Left renal cortex interstitium (tissue), 4 donors: ENCODE measurements around the gene UFSP2. TPM values are rescaled to one million over a fixed set of nuclear protein-coding genes. Genes with fewer than 3 reads are reported as not detected.
"Not testable (repeated sequence)": the region's sequence is repeated elsewhere in the genome, so short reads cannot be mapped to it uniquely, and the experiment has no call there.

ENCODE experiments used
- DNase-seq, 4 donors: peaks; one replicate each; pipeline ENCODE4 v3.0.0-alpha.2; 2013; ENCODE audit warnings: low read depth in 4 of 4, low spot score in 2 of 4, missing footprints in 1 of 4
- polyA plus RNA-seq, 4 donors: library from polyadenylated mRNA; unstranded; fragments of 120-200 nt; gene quantifications; one replicate each; pipeline ENCODE4 v1.2.1, GENCODE V29; 2013; ENCODE audit not compliant: insufficient read length in 4 of 4

UFSP2 gene
- polyA plus RNA-seq, 4 donors: 56.5 to 89.3 (median 72.2) TPM

DNA sequence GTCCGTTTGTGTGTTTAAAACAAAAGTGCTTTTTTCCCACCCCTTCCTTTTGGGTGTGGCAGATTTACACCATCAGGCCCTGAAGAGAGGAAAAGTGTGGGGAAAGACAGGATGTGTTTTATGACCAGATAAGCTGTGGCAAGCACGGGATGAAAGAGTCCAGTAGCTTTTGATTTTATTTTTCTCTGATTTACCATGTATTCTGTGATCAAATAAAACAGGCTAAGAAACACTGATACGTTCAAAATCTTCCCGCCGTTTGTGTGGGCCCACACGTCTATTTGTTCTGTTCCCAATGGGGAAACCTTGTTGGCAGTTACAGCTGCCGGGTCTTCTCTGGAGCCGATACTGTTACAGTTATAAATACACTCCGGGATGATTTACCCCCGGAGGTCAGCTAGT, 40.8 kb downstream of the UFSP2 start:
- DNase-seq: no peak

DNA sequence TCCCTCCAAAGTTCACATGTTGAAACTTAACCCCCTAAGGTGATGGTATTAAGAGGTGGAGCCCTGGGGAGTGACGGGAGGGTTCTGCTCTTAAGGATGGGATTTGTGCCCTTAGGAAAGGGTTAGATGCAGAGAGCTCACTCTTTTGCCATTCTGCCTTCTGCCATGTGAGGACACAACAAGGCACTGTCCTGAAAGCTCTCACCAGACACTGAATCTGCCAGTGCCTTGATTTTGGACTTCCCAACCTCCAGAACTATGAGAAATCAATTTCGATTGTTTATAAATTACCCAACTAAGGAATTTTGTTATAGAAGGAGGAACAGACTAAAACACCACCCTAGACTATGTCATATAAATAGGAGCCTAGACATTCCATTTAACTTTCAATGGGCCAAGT, 41.7 kb downstream of the UFSP2 start:
- DNase-seq: no peak

DNA sequence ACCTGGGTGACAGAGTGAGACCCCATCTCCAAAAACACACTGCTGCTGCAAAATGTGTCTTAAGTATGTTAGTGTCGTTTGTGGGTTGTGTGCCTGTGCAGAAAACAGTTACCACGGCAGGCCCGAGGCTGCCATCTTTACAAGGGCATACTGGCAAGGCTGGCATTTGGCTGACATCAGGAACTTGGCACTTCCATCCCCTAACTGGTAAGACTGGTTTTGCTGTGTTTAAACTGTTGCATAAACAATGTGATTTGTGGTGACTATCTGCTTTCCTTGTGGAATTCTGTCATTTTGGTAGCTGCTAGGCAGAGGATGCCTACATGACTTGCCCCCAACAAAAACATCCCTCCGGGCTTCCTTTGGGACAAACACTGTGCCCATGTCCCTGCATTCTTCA, 42.3 kb downstream of the UFSP2 start:
- no peak for DNase-seq

DNA sequence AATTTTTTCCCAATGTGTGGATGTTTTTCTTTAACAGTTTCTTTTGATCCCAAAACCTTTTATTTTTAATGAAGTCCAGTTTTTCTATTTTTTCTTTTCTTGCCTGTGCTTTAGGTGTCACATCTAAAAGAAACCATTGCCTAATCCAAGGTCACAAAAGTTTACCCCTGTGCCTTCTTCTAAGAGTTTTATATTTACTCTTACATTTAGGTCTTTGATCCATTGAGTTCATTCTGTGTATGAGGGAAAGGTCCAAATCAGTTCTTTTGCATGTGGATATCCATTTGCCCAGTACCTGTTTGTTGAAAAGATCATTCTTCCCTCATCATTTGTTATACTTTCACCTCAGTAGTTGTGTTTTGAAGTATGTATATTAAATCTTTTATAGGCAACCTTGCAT, 43.0 kb downstream of the UFSP2 start:
- DNase-seq: no peak

DNA sequence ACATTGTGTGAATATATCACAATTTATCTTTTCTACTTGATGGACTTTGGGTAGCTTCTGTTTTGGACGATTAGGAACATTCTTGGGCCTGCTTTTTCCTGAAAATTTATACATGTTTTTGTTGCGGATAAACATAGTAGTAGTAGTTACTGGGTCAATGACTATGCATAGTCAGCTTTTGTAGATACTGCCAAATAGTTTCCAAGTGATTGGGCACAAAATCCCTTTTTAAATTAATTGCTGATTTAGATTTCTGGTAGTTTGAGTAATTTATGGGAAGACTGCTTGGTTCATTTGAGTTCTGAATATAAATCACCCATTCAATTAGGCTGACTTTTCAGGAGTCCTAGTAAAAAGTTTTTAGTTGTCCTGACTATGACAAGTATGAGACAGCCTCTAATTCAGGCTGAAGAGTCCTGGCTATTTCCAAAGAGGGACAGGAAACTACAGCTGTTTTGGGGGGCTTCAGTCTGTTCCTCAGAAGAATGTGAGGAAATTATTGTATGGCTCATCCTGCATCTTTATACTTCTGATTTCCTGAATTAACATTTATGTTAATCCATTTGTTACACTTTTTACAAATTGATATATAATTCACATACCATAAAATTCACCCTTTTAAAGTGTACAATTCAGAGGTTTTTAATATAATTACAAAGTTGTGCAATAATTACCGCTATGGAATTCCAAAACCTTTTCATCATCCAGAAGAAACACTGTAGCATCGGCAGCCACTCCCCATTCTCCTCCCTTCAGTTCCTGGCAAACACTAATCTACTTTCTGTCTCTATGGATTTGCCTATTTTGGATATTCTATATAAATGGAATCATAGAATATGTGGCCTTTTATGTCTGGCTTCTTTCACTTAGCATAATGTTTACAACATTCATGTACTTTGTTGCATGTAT, 44.2 kb downstream of the UFSP2 start:
- no peak for DNase-seq

DNA sequence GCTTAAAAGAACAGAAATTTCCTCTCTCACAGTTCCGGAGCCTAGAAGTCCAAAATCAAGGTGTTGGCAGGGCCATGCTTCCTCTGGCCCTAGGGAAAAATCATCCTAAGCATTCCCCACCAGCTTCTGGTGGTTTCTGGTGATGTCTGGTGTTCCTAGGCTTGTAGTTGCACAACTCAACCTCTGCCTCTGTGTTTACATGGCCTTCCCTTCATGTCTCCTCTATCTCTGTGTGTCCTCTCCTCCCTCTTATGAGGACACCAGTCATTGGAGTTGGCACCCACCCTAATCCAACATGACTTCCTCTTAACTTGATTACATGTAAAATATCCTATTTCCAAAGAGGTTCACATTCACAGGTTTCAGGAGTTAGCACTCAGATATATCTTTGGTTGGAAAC, 45.4 kb downstream of the UFSP2 start:
- no peak for DNase-seq

DNA sequence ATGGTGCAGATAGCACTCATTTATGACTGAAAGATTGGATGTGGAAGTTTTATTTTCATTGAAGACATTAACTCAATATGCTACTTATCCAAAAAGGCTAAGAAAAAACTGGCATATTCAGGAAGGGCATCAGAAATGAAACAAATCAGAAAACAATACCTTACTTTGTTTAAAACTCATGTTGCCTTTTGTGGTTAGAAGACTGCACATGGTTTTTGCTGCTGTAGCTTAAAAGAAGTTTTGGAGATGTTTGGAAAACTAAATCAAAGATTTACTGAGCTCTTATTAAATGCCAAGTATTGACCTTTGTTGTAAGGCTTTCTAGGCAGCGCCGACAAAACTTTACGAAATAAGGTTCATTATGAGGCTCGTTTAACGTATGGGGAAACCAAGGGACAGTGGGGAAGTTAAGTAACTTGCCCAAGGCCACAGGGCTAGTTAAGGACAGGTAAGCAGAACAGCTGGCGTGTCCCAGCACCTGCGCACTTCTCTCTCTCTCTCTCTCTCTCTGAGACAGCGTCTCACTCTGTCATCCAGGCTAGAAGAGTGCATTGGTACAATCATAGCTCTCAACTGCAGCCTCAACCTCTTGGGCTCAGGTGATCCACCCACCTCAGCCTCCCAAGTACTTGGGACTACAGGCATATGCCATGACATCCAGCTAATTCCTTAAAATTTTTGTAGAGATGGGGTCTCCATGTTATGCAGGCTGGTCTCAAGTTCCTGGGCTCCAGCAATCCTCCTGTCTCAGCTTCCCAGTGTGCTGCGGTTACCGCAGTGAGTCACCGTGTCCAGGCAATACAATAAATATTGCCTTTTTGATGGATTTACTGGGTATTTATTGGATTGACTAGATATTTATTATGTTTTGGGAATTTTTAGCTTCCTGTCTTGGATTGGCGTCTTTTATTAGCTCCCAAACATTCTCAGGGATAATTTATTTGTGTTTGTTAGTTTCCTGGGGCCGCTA, 46.2 kb downstream of the UFSP2 start:
- DNase-seq: no peak

DNA sequence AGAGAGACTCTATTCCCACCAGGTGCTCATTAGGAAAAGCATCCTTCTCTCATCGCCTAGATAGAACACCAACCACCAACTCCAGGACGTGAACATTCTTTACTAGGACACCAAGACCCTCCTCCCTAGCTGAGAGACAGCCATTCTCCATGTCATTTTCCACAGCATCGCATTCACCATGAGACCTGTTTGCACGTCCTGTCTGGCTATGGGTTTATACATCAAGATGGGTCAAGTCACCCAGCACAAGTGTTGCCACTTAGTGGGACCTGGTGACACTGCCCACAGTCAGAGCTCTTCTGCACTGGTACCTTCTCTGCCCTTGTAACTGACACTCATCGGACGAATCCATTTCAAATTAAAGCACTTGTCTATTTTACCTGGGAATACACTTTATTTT, 47.5 kb downstream of the UFSP2 start:
- DNase-seq: no peak

DNA sequence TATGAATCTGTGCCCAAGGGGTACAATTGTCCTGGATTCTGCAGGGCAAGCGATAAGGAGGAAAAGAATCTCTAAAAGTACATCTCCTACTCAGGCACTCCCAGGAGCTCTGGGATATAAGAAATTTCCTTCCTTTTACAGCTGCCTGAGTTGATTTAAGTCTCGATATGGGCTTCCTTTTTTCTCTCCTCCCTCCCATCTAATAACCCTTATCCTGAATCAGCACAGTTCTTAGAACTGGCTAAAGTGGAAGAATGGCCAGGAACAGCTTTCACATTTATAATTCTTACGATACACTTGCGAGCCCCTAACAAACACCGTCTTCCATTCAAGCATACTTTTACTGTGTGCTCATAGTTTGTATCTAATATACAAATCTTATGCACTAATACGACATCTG, 51.2 kb downstream of the UFSP2 start:
- DNase-seq: no peak

DNA sequence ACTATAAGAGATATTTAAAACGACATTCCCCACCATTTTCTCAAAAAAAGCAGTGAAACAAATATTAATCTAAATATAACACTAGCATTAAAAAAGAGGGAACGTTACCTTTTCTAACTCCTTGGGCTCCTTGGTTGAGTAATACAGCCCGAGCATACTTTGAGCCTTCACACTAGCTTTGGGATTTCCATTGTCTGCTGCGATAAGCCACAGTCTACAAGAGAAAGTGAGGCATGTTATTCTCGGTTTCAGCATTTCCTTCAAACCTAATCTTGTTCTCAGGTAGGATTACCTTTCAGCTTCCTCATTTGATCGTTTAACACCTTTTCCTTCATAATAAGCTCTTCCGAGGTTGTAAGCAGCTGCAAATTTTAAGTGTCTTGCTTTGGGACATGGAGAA, 51.7 kb downstream of the UFSP2 start:
- DNase-seq: no peak

DNA sequence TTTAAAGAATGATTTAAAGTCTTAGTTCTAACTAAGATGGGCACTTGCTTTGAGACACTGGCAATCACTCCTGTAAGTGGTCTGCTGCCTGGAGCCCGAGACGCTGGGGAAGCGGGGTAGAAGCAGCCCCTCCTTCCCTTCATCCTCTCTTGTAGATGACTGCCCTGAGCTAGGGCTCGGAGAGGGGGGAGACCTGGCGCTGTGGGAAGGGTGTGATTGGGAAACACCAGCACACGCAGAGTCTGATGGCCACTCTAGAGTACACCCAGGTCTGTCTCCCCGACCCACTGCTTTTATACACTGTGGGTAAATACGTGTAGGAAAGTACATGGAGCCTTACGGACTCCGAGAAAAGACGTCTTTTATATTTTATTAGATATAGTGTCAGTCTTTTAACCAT, 54.1 kb downstream of the UFSP2 start:
- no peak for DNase-seq

DNA sequence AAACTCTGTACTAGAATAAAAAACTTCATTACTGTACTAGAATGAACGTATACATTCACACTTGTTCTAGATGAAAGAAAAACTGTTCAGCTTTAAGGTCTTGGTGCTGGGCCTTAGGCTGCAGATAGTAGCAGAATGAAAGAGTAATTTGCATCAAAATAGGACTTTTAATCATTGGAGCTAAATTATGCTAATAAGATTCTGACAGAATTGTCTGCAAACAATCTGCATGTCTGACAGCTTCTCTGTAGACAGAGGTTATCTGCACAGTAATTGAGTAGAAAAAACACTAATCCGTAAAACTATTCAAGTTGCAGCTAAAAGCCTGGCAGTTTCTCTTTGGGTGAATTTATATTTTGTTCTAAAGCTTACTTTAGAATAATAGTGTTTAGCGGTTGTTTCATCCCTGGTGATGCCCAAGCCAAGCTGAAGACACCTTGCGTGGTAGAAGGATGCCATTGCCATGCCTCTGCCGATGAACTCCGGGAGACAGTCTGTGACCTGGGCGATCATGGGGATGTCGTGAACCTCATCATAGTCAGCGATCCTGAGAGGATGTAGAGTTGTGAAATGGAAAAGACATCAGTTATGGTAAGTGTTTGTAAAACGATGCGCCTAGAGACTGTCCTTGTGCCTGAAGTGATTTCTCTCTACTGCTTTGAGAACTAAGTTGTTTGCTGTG, 55.4 kb downstream of the UFSP2 start:
- DNase-seq: no peak

DNA sequence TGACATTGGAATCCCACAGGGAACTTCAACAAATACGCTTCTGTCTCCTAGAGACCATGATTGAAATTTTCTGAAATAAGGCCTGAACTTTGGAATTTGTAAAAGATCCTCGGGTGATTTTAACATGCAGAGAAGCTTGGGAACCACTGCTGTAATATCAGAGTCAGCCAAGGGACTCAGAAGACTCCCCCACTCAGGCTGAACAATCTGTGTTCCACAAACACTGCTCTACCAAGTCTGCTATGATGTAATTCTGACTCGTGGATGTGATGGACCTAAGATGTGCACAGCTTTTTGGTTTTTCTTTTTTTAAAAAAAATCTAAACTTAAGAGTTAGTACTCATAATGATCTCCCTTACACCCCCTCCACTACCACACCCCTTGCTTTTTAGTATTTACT, 56.0 kb downstream of the UFSP2 start:
- no peak for DNase-seq

DNA sequence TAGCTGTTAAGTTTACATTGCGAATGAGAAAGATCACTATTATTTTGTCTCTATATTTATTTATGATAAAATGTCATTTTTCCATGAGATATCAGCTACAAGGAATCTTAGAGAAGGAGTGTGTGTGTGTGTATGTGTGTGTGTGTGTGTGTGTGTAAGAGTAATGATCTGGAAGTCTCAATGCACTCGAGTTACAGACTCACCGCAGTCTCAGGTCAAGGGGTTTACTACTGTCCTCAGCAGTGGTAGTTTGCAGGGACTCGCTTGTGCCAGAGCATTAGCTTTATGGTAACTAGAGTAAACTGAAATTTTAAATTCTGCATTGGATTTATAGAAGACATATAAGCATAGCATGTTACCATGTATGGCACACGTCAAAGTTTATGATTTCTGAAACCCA, 60.9 kb downstream of the UFSP2 start:
- DNase-seq: no peak

DNA sequence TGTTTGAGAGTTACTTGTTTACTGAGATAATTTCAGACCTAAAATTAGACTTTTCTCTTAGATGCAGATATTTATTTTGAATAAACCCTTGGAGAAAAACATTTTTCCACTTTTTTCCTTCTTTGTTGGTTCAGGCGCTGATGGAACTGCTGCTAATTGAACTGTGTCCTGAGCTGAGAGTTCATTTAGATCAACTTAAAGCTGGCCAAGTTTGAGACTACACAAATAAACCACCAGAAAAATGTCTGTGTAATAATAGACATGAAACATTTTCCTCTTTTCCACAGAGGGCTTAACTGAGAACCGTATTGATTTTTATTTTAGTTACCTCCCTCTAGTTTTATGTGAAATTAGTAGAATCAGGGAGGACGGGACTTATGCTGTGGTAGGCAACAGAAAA, 62.5 kb downstream of the UFSP2 start:
- no peak for DNase-seq

DNA sequence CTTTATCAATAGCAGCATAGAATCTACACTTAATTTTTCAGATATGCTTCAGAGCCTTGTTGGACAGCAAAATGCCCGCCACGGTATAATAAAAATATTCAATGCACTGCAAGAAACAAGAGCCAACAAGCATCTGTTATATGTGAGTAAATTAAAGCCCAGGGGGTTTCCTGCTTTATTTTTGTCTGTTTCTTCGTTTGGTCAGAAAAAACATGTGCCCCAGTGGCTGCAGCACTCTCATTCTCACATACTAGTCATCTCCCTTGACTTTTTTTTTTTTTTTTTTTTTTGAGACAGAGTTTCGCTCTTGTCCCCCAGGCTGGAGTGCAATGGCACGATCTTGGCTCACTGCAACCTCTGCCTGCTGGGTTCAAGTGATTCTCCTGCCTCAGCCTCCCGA, 63.2 kb downstream of the UFSP2 start:
- DNase-seq: not testable (repeated sequence)

DNA sequence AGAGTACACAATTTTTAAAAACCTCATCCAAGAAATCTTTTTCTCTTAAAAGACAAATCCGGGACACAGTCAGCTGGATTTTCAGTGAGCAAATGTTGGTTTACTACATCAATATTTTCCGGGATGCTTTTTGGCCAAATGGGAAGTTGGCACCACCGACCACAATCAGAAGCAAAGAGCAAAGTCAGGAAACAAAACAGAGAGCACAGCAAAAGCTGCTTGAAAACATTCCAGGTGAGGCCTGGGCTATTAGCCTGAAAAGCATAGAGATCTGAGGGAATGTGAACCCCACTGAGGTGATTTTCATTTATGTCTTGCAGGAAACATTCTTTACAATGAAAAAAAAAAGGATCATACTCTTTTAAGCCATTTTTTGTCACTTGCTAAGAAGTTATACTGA, 63.9 kb downstream of the UFSP2 start:
- no peak for DNase-seq

DNA sequence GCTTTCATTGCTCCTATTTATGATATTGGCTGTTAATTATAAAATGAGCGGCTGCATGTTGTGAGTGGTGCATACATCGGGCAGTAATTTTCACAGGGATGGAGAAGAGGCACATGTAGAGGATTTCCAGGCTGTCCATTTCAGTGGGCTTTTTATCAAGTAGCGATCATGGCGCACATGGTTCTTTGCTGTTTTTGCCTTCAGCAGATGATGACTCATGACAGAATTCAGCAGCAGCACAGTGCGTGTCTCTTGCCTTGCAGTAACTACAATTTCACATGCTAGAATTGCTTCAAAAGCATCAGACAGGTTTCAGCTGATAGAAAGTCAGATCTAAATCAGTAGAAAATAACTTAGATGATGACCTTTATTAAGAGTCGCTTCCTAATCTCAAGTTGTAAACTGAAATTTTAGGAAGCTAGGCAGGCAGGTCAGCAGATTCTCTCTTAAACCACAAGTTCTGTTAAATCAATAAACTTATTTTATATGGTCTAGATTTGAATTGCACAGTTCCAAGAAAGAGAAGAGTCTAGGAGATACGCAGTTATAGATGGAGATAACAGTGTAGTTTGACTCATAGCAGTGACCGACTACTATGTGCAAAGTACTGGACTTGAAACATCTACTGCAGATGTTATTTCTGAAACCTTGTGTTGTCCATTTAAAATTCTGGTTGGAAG, 65.9 kb downstream of the UFSP2 start:
- no peak for DNase-seq

DNA sequence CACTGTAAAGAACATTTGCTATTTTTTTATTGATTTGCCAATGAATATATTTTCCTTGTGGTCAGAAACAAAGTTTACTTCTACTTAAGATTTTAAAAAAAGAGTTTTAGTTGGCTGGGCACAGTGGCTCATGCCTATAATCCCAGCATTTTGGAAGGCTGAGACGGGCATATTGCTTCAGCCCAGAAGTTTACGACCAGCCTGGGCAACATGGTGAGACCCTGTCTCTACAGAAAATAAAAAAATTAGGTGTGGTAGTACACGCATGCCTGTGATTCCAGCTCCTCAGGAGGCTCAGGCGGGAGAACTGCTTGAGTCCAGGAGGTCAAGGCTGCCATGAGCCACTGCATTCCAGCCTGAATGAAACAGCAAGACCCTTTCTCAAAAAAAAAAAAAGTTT, 66.8 kb downstream of the UFSP2 start:
- no peak for DNase-seq

DNA sequence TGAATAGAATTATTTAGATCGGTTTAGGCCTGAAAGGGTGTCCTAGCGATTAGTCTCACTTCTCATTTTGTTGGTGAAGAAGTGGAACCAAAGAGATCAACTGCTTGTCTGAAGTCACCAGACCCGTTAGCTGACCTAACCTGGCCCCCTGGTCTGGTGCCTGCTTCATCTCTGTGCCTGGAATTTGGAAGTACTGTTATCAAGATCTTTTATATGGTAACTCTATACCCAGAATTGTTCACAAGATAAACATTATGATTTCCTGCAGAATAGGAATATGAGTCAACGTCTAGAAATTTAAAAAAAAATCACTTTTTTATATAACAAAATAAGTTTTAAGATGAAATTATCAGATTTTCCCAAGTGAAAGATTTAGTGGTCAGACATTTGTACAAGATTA, 67.2 kb downstream of the UFSP2 start:
- no peak for DNase-seq
